Measurements from ENCODE around the gene CCNL1.

DNA sequence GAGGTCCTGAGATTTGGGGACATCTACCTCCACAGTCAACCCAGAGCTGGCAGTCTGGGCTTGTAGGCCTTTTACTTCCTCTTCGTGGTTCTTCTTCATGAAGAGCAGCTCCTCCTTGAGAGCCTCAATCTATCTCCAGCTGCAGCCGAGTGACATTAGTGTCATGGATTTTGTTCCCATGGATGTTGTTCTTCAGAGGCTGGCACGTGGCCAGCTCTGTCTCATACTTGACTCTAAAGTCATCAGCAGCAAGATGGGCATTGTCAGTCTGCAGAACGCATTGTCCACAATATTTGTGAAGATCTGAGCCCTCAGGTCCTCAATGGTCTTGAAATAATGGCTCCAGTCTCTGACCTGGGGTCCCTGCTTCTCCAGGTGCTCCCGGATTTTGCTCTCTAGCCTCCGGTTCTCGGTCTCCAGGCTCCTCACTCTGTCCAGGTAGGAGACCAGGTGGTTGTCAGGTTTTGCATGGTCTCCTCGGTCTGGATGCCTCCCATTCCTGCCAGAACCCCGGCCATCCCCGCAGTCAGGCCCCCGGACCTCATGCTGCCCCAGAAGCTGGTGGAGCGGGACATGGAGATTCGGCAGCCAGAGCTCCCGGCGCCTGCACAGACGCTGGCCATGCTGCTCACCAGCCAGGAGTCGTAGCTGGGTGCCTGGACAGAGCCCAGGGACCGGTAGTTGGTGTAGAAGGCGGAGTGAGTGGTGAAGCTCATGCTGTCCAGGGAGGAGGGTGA lies 3.4 kb upstream of the CCNL1 start:
- no peak for TF ChIP-seq EZH2 (IDR thresholded peaks at IDR 0.05; ENCODE audit: borderline replicate concordance, low read length)
- TF ChIP-seq, protein P1, sequence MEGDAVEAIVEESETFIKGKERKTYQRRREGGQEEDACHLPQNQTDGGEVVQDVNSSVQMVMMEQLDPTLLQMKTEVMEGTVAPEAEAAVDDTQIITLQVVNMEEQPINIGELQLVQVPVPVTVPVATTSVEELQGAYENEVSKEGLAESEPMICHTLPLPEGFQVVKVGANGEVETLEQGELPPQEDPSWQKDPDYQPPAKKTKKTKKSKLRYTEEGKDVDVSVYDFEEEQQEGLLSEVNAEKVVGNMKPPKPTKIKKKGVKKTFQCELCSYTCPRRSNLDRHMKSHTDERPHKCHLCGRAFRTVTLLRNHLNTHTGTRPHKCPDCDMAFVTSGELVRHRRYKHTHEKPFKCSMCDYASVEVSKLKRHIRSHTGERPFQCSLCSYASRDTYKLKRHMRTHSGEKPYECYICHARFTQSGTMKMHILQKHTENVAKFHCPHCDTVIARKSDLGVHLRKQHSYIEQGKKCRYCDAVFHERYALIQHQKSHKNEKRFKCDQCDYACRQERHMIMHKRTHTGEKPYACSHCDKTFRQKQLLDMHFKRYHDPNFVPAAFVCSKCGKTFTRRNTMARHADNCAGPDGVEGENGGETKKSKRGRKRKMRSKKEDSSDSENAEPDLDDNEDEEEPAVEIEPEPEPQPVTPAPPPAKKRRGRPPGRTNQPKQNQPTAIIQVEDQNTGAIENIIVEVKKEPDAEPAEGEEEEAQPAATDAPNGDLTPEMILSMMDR (IDR thresholded peaks at IDR 0.05; ENCODE audit: low read length) = no peak
